HT-29 (cell line): ENCODE data around the gene UBA7. TPM values are rescaled to one million over a fixed set of nuclear protein-coding genes. Genes with fewer than 3 reads are reported as not detected.
"Not testable (repeated sequence)": the region's sequence is repeated elsewhere in the genome, so short reads cannot be mapped to it uniquely, and the experiment has no call there.

Experiments
- DNase-seq: peaks from one replicate; pipeline ENCODE4 v3.0.0-alpha.2; 2015; ENCODE audit warnings: low spot score
- total RNA-seq: library from RNA; depleted of rRNA; stranded (reverse); fragments of >200 nt; shearing (Covaris generic); gene quantifications from 2 replicates; pipeline ENCODE4 v1.2.3, GENCODE V29; 2014; rRNA removed

Gene UBA7, protein sequence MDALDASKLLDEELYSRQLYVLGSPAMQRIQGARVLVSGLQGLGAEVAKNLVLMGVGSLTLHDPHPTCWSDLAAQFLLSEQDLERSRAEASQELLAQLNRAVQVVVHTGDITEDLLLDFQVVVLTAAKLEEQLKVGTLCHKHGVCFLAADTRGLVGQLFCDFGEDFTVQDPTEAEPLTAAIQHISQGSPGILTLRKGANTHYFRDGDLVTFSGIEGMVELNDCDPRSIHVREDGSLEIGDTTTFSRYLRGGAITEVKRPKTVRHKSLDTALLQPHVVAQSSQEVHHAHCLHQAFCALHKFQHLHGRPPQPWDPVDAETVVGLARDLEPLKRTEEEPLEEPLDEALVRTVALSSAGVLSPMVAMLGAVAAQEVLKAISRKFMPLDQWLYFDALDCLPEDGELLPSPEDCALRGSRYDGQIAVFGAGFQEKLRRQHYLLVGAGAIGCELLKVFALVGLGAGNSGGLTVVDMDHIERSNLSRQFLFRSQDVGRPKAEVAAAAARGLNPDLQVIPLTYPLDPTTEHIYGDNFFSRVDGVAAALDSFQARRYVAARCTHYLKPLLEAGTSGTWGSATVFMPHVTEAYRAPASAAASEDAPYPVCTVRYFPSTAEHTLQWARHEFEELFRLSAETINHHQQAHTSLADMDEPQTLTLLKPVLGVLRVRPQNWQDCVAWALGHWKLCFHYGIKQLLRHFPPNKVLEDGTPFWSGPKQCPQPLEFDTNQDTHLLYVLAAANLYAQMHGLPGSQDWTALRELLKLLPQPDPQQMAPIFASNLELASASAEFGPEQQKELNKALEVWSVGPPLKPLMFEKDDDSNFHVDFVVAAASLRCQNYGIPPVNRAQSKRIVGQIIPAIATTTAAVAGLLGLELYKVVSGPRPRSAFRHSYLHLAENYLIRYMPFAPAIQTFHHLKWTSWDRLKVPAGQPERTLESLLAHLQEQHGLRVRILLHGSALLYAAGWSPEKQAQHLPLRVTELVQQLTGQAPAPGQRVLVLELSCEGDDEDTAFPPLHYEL
- total RNA-seq, result 5.1 and 6.1 TPM in 2 replicates

DNA sequence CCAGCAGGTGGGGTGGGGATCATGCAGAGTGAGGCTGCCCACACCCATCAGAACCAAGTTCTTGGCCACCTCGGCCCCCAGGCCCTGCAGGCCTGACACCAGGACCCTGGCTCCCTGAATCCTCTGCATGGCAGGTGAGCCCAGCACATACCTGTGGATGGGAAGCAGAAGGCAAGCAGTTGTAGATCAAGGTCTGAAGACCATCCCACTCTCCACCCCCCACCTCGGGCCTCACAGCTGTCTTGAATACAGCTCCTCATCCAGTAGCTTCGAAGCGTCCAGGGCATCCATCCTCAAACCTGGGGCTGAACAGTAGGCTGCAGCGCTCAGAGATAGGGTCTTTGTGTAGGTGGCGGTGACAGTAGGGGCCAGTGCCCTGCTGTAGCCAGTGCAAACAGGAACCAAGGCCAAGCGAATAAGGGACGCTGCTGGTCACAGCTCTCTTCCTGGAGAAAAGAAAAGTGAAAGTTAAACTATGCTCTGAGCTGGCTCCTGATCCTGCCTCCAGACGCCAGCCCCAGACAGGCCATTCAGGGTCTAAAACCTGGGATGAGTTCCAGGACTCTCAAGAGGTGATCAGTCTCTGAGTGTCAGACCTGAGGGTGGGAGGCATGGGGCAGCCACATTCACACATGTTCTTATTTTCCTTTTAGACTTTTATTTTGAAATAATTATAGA lies at the start of gene UBA7:
TSS of gene UBA7 (minus strand) at position 457 of the 678 bp plus-strand sequence. CDS start at position 291, 166 bp downstream.
- no peak for DNase-seq

GRCh38 chr3:49859576-49860305 lies 46.0 kb upstream of the UBA7 start:
- no peak for DNase-seq

DNA sequence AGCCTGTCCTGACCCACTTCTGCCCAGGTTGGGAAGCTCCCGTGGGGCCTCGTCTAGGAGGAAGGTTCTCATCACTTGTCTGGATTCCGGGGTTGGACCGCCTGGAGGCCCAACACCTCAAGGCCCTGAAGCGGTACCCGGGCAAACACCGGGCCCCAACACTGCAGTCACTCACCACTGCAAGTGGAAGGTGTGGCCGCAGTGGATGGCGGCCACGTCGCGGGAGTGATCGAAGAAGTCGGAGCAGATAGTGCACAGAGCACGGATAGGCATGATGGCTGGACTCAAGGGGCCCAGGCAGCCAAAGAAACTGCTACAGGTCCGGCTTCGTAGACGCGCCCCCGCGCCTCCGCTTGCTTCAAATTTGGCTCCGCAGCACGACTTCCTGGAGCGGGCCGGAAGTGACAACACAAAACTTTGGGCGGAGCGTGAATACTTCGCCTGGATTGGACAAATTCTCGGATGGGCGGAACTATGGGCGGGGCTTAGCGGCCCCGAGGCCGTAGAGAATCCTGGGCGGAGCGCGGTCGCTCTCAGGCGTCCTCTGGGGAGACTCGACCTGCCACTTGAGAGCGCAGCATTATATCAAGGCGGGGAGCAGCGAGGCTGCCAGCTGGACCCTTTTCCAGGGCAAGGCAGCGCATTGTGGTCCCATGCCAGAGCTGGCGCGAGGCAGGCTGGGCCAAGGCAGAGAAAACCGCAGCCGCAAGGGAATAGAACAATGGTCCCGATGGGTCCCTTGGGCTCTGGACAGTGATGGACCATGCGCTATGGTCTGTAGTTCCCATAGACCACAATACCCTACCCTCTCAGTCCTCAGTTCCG lies 42.6 kb upstream of the UBA7 start, which contains the start of gene TRAIP:
TSS of gene TRAIP (minus strand) at position 384 of the 825 bp plus-strand sequence. CDS start at position 273, 111 bp downstream.
- peak; percentile 94 for DNase-seq

GRCh38 chr3:49855662-49856061 lies 41.9 kb upstream of the UBA7 start:
- DNase-seq, result no peak

GRCh38 chr3:49845694-49846093 lies 31.9 kb upstream of the UBA7 start:
- no peak for DNase-seq

- DNase-seq, result no peak
These were observed 30.9 kb upstream of the UBA7 start for GRCh38 chr3:49844464-49845183.

DNA sequence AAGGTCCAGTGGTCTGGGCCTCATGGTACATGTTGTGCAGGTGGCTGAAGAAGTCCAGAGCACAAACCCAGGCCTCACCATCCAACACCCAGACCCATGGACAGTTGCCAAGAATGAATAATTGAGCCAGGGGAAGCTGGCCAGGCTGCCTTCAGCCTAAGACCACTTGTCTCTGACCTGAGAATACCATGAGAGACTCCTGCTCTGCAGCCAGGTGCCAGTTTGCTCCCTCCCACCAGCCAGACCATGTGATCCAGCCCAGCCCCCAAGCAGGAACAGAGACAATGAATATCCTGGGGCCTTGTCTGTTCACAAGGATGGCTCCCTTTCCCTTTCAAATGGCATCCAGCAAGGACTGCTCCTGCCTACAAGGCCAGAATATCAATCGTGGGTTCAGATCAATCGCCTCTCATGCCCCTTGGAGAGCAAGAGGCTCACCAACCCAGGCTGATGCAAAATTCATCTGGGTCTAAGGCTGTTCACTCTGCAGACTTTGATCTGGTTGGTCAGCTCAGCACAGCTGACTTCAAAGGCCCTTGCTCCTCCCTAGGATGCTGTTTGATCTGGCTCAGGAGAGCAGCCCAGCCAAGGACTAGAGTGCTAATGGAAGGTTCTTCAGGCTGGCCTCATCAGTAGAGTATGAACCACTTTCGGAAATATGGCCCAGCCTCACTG lies 29.2 kb upstream of the UBA7 start:
- no peak for DNase-seq

DNA sequence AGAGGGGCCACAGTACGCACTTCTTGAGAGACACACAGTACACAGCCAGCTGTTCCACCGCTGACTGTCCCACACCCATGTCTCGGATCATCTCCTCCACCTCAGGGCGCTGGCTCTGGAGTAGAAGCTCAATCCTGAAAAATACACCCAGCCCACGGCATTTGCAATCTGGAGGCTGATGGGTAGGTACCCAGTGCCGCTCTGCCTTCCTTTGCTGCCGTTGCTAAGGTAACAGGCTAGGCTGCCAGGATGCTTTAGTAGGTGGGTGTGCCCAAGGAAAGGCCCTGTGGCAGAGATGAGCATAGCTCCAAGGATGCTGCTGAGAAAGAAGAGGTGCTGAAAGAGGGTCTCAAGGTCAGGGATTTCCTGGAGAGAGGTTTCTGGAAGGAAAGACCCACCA lies 28.1 kb upstream of the UBA7 start:
- DNase-seq, result no peak

- peak; percentile 17 for DNase-seq
These were observed 27.5 kb upstream of the UBA7 start for GRCh38 chr3:49841126-49841696.

DNA sequence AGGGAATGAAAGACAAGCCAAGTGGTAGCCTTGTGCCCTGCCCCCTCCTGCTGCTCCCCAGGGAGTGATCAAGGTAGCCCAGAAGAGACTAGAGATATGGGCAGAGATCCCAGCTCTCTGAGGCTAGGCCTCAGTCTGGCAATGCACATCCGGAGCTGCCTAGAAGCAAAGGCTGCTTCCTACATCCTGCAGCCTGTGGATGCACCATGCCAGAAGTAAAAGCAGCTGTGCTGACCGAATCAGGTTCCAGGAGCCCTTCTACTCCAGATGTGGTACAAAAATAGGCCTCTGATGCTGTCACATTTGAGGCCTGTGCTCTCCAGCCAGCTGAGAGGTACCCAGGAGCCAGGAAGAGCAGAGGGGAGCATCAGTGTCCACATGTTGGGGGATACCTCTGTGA lies 26.6 kb upstream of the UBA7 start:
- no peak for DNase-seq

DNA sequence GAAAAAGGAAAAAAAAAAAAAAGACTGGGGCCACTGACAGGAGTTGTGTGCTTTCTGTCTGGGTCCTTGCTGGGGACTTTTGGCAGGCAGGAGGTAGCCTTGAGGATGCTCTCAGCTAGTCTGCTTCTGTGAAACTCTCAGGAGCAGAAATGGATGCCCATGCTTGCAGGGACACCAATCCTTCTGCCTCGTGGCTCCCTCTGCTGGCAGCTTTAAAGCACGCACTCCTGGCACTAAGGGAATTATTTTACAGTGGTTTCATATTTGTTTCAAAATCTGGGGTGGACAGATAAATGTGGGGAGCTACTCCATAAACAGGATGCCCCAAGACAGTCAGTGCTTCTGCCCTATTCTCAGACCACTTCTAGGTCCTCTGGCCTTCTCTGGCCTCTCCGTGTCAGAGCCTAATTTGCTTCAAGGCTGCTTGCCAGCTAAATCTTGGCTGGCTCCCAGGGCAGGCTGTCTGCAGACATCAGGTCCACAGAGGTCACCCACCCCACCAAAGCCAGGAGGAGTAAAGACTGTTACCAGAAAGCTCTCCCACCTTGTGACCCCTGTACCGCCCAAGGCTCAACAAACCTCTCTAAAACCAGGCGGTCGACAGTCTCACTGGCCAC lies 25.5 kb upstream of the UBA7 start:
- peak; percentile 76 for DNase-seq

GRCh38 chr3:49831341-49831740 lies 17.6 kb upstream of the UBA7 start:
- no peak for DNase-seq

GRCh38 chr3:49826016-49826415 lies 12.3 kb upstream of the UBA7 start:
- no peak for DNase-seq

GRCh38 chr3:49823131-49823530 lies 9.4 kb upstream of the UBA7 start:
- DNase-seq, result not testable (repeated sequence)

DNA sequence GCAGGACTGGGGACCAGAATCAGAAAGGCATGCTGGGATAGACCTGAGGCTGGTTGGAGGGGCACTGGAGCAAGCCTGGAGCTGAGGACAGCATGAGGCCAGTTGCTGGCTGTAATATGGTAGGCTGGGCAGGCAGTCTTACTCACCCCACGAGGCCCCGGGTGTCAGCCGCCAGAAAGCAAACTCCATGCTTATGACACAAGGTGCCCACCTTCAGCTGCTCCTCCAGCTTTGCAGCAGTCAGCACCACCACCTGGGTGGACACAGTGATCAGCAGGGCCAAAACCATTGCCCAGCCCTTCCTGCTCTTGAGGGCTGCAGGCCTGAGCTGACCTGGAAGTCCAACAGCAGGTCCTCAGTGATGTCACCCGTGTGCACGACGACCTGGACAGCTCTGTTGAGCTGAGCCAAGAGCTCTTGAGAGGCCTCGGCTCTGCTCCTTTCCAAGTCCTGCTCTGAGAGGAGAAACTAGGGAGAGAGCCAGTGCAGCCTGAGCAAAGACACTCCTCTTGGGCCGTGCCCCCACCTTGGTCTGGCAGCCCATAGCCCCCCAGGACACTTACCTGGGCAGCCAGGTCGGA lies 747 bp downstream of the UBA7 start:
- DNase-seq, result no peak

- DNase-seq, result no peak
These were observed 6.2 kb downstream of the UBA7 start for GRCh38 chr3:49807431-49808114.

DNA sequence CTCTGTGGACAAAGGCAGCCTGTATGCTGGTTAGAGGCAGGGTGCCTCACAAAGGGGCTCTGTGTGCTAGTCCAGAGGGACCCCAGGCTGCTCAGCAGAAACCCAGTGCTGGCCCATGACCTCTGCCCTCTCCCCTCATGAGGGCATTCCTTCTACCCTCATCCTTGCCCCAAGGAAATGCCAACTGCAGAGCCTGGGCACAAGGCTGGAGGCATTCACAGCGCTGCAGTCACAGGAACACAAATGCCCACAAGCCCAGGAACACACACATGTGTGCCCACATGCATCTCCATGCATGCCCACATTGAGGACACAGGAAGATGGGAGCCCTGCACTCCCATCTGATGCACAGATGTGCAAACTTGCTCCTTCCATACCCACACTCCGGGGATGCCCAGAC lies 6.9 kb downstream of the UBA7 start:
- no peak for DNase-seq
